ENCODE data around the gene DNM3. TPM values are rescaled to one million over a fixed set of nuclear protein-coding genes. Genes with fewer than 3 reads are reported as not detected.

Gene DNM3
- total RNA-seq, 1 experiment from 2014 or later, result 1.7 TPM

DNA sequence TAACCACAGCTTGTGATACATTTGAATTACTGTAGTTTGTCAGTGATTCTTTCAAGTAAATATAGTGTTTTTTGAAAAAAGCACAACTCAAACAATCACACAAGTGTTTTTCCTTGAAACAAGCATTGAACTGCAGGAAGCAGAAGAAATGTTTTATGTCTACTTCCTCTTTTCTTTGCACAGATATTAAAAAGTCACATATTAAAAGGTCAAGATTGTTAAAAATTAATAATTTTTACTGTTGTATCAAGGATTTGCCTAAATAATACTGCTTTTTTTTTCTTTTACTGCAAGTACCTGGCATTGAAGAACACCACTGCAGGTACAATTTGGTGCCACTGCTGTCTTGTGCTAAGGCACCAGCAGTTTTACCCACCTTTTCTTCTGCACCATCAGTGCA lies 365.0 kb downstream of the DNM3 start:
- in situ Hi-C loops (cut with HindIII; ENCODE audit: low pct_unique_long_range_greater_than_20kb, low sequenced_read_pairs), result no loop called here
- DNase-seq (ENCODE audit: low read depth), result no peak

GRCh38 chr1:172208635-172209034 lies 367.3 kb downstream of the DNM3 start:
- in situ Hi-C loops (cut with HindIII; ENCODE audit: low pct_unique_long_range_greater_than_20kb, low sequenced_read_pairs), result no loop called here
- no peak for DNase-seq (ENCODE audit: low read depth)

GRCh38 chr1:172211221-172211620 lies 369.9 kb downstream of the DNM3 start:
- in situ Hi-C loops (cut with HindIII; ENCODE audit: low pct_unique_long_range_greater_than_20kb, low sequenced_read_pairs), result no loop called here
- no peak for DNase-seq (ENCODE audit: low read depth)

- no peak for DNase-seq (ENCODE audit: low read depth)
- in situ Hi-C loops (cut with HindIII; ENCODE audit: low pct_unique_long_range_greater_than_20kb, low sequenced_read_pairs), result no loop called here
These were observed 370.8 kb downstream of the DNM3 start for GRCh38 chr1:172212124-172212523.

GRCh38 chr1:172215006-172215405 lies 373.7 kb downstream of the DNM3 start:
- in situ Hi-C loops (cut with HindIII; ENCODE audit: low pct_unique_long_range_greater_than_20kb, low sequenced_read_pairs), result no loop called here
- DNase-seq (ENCODE audit: low read depth), result no peak

GRCh38 chr1:172219966-172220365 lies 378.7 kb downstream of the DNM3 start:
- in situ Hi-C loops (cut with HindIII; ENCODE audit: low pct_unique_long_range_greater_than_20kb, low sequenced_read_pairs), result no loop called here
- DNase-seq (ENCODE audit: low read depth), result no peak

GRCh38 chr1:172220376-172220775 lies 379.1 kb downstream of the DNM3 start:
- in situ Hi-C loops (cut with HindIII; ENCODE audit: low pct_unique_long_range_greater_than_20kb, low sequenced_read_pairs), result no loop called here
- no peak for DNase-seq (ENCODE audit: low read depth)

- in situ Hi-C loops (cut with HindIII; ENCODE audit: low pct_unique_long_range_greater_than_20kb, low sequenced_read_pairs), result no loop called here
- DNase-seq (ENCODE audit: low read depth), result no peak
These were observed 380.1 kb downstream of the DNM3 start for GRCh38 chr1:172221436-172221835.

GRCh38 chr1:172224871-172225270 lies 383.6 kb downstream of the DNM3 start:
- in situ Hi-C loops (cut with HindIII; ENCODE audit: low pct_unique_long_range_greater_than_20kb, low sequenced_read_pairs), result no loop called here
- no peak for DNase-seq (ENCODE audit: low read depth)

DNA sequence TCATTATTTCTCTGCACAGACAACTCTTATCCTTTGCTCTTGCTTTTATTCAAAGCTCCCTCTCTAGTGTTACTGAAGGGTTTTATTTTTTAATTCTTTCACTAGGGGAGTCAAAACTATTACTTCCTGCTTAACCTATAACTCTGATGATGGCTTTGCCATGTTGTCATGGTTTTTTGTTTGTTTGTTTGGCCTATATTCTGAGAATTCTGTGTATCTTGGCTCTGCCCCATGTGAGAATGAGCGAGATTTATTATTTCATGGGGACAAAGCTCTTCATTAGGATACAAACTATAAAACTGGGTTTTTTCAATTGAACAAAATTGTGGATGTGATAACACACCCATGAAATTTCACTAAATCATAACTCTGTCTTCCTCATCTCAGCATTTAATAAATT lies 388.6 kb downstream of the DNM3 start:
- in situ Hi-C loops (cut with HindIII; ENCODE audit: low pct_unique_long_range_greater_than_20kb, low sequenced_read_pairs), result no loop called here
- DNase-seq (ENCODE audit: low read depth), result no peak

GRCh38 chr1:172230526-172230925 lies 389.2 kb downstream of the DNM3 start:
- in situ Hi-C loops (cut with HindIII; ENCODE audit: low pct_unique_long_range_greater_than_20kb, low sequenced_read_pairs), result no loop called here
- DNase-seq (ENCODE audit: low read depth), result no peak

GRCh38 chr1:172236958-172237357 lies 395.7 kb downstream of the DNM3 start:
- DNase-seq (ENCODE audit: low read depth), result no peak
- in situ Hi-C loops (cut with HindIII; ENCODE audit: low pct_unique_long_range_greater_than_20kb, low sequenced_read_pairs), result no loop called here

DNA sequence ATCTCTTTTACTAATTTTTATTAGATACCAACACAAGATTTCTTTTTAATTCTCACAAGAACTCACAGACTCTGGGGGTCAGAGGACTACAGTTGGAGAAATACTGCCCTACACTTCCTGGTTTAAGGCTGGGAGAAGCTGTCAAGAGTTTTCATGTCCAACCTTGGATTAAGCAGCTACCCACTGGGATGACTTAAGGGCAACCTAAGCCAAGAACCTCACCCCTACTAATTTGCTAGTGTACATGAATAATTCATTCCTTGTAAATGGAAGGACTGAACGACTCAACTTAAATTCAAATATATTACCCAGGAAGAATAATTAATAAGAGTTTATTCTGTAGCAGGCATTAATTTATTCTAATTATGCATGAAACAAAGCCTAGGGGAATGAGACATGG lies 396.9 kb downstream of the DNM3 start:
- in situ Hi-C loops (cut with HindIII; ENCODE audit: low pct_unique_long_range_greater_than_20kb, low sequenced_read_pairs), result no loop called here
- DNase-seq (ENCODE audit: low read depth), result no peak

- DNase-seq (ENCODE audit: low read depth), result no peak
- in situ Hi-C loops (cut with HindIII; ENCODE audit: low pct_unique_long_range_greater_than_20kb, low sequenced_read_pairs), result no loop called here
These were observed 397.7 kb downstream of the DNM3 start for GRCh38 chr1:172238965-172239364.

- no peak for DNase-seq (ENCODE audit: low read depth)
- in situ Hi-C loops (cut with HindIII; ENCODE audit: low pct_unique_long_range_greater_than_20kb, low sequenced_read_pairs), result no loop called here
These were observed 398.6 kb downstream of the DNM3 start for GRCh38 chr1:172239901-172240300.

DNA sequence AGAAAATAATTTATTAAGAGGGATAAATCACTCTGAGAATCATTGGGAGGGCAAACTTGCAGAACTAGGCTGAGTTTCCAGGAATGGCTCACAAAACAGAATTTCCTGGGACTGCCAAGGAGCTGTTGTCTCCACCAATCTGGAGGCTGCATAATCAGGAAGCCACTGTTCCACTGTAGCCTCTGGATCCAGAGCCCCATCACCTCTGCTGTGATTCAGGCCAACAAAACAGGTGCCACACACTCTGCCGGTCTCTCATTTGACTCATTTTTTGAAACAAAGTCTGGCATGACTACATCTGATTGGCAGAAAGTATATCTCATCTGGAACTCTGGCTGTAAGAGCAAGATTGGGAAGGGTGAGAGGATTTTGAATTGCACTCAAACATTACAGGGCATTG lies 400.2 kb downstream of the DNM3 start:
- in situ Hi-C loops (cut with HindIII; ENCODE audit: low pct_unique_long_range_greater_than_20kb, low sequenced_read_pairs), result no loop called here
- DNase-seq (ENCODE audit: low read depth), result no peak

DNA sequence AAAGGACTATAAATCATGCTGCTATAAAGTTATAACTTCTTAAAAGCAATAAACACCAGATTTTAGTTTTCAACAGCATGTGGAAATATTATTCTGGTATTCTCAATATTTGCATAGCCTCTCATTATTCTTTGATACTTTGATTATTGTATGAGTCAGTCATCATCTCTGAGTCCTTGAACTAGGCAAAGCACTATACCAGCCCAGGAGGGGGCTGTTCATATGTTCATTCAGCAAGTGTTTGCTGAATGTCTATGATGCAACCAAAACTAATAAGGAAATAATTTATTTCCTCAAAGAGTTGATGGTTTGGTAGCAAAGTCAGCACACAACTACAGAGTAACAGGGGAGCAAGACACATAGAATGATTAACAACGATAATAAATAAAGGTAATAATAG lies 403.6 kb downstream of the DNM3 start:
- in situ Hi-C loops (cut with HindIII; ENCODE audit: low pct_unique_long_range_greater_than_20kb, low sequenced_read_pairs), result no loop called here
- DNase-seq (ENCODE audit: low read depth), result no peak

DNA sequence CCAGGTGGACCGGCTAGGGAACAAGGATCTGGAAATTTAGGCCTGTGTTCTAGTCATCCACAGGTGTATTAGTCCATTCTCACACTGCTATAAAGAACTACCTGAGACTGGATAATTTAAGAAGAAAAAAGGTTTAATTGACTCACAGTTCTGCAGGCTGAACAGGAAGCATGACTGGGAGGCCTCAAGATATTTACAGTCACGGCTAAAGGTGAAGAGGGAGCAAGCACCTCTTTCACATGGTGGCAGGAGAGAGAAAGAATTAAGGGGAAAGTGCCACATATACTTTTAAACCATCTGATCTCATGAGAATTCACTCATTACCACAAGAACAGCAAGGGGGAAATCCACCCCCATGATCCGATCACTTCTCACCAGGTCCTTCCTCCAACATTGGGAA lies 404.5 kb downstream of the DNM3 start:
- in situ Hi-C loops (cut with HindIII; ENCODE audit: low pct_unique_long_range_greater_than_20kb, low sequenced_read_pairs), result no loop called here
- no peak for DNase-seq (ENCODE audit: low read depth)

DNA sequence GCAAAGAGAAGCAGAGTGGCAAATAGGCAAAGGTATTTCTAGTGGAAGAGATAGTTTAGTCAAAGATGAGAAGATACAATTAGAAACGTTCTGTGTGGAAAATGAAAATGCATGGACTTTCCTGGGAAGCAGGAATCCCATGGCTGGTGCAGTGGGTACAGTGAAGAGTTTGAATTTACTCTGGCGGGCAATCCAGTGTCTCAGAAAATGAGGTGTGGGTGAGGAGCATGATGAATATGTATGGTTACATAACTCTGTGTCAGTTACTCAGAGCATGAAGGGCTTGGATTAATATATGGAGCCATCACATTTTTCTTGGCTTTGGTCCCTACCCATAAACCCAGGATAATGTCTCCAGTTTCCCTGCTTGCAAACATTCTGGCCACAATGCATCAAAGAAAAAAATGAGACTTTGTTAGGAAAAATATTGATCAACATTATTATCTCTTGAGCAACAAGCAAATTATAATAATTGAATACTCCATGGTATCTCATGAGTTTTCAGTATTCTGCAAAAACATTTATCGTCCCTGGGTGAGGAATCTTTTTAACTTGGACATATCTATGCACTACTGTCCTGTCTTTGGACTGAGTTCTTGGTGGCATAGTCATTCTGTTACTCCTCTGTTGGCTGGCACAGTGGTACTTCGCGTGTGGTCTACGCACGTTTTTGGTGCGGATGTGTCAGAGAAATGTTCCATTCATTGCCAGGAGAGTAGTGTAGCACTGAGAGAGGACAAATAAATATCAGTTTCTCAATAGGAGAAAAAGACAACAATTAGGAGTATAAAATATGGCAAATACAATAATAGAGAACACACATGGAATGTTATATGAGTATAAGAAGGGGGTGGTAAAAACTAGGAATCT lies 405.5 kb downstream of the DNM3 start:
- in situ Hi-C loops (cut with HindIII; ENCODE audit: low pct_unique_long_range_greater_than_20kb, low sequenced_read_pairs), result no loop called here
- no peak for DNase-seq (ENCODE audit: low read depth)

- in situ Hi-C loops (cut with HindIII; ENCODE audit: low pct_unique_long_range_greater_than_20kb, low sequenced_read_pairs), result no loop called here
- DNase-seq (ENCODE audit: low read depth), result no peak
These were observed 410.2 kb downstream of the DNM3 start for GRCh38 chr1:172251486-172251885.
